Measurements from ENCODE around the gene FGB. TPM values are rescaled to one million over a fixed set of nuclear protein-coding genes. Genes with fewer than 3 reads are reported as not detected.
A peak's percentile ranks its signal among the peaks of the same experiment; 100 is the strongest.

The FGB gene
- total and polyA plus RNA-seq, 2 of the 13 experiments (the other 11 are each of a cell fraction or from before 2014, with no cell fraction given), result 226 to 784 TPM

DNA sequence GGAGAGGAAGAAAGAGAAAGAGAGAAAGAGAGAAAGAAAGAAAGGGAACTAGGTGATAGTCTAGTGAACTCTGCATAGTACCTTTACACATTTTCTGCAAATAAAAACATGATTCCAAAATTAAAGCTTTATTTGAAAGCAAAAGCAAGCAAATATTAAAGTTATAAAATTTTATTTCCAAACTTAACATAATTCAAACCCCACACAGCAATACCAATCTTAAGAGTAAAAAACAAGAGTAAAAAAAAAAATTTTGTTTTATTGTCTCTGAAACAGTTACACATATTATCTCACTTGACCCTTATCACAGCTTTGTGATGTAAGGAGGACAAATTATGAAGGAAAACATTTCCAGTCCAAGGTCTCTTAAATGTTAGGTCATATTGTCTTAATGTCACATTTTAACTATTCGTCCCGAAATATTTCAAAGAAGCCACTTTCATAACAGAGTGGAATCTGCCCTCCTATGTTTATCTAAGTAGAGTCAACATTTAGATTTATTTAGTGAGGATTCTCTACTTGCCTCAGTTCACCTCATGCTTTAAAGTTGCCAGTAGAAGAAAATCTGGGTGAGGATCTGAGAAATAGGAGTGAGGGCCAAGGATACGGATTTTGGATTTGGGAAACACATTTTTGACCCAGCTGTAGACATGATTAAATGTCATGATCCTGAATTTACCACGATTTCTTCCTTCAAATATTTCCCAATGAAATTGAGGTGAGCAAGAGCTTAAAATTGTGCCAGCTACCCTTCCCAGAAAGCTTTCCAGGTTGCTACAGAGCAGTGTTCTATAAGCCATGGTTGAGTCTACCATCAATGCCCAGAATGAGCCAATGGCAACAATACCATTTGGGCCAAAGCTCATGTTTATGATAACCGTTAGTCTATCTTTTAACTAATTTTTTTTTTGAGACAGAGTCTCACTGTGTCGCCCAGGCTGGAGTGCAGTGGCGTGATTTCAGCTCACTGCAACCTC is 35.3 kb downstream of the FGB start (continued):
- no peak for TF ChIP-seq ZNF766 (CRISPR knock-in tag; IDR thresholded peaks at IDR 0.05; ENCODE audit: borderline replicate concordance)
- no peak for TF ChIP-seq ZNF225 (CRISPR knock-in tag; IDR thresholded peaks at IDR 0.05)
- TF ChIP-seq, protein P1, sequence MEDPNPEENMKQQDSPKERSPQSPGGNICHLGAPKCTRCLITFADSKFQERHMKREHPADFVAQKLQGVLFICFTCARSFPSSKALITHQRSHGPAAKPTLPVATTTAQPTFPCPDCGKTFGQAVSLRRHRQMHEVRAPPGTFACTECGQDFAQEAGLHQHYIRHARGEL (CRISPR knock-in tag; IDR thresholded peaks at IDR 0.05), result no peak
- TF ChIP-seq, protein P2, sequence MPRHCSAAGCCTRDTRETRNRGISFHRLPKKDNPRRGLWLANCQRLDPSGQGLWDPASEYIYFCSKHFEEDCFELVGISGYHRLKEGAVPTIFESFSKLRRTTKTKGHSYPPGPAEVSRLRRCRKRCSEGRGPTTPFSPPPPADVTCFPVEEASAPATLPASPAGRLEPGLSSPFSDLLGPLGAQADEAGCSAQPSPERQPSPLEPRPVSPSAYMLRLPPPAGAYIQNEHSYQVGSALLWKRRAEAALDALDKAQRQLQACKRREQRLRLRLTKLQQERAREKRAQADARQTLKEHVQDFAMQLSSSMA (CRISPR knock-in tag; IDR thresholded peaks at IDR 0.05), result no peak
- TF ChIP-seq ZNF441 (CRISPR knock-in tag; IDR thresholded peaks at IDR 0.05; ENCODE audit: borderline replicate concordance), result no peak
- TF ChIP-seq SP1 (IDR thresholded peaks at IDR 0.05), result no peak
- TF ChIP-seq SP1 (CRISPR knock-in tag; IDR thresholded peaks at IDR 0.05), result no peak
- TF ChIP-seq TCF7 (IDR thresholded peaks at IDR 0.05; ENCODE audit: low read depth), result peak; percentile 96
- TF ChIP-seq ADNP (CRISPR knock-in tag; IDR thresholded peaks at IDR 0.05), result no peak
- TF ChIP-seq, protein P3, sequence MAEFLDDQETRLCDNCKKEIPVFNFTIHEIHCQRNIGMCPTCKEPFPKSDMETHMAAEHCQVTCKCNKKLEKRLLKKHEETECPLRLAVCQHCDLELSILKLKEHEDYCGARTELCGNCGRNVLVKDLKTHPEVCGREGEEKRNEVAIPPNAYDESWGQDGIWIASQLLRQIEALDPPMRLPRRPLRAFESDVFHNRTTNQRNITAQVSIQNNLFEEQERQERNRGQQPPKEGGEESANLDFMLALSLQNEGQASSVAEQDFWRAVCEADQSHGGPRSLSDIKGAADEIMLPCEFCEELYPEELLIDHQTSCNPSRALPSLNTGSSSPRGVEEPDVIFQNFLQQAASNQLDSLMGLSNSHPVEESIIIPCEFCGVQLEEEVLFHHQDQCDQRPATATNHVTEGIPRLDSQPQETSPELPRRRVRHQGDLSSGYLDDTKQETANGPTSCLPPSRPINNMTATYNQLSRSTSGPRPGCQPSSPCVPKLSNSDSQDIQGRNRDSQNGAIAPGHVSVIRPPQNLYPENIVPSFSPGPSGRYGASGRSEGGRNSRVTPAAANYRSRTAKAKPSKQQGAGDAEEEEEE (CRISPR knock-in tag; IDR thresholded peaks at IDR 0.05; ENCODE audit: borderline replicate concordance), result no peak
- TF ChIP-seq ZNF549 (CRISPR knock-in tag; IDR thresholded peaks at IDR 0.05), result no peak
- no peak for TF ChIP-seq ZNF354B (CRISPR knock-in tag; IDR thresholded peaks at IDR 0.05)
- TF ChIP-seq, protein P4, sequence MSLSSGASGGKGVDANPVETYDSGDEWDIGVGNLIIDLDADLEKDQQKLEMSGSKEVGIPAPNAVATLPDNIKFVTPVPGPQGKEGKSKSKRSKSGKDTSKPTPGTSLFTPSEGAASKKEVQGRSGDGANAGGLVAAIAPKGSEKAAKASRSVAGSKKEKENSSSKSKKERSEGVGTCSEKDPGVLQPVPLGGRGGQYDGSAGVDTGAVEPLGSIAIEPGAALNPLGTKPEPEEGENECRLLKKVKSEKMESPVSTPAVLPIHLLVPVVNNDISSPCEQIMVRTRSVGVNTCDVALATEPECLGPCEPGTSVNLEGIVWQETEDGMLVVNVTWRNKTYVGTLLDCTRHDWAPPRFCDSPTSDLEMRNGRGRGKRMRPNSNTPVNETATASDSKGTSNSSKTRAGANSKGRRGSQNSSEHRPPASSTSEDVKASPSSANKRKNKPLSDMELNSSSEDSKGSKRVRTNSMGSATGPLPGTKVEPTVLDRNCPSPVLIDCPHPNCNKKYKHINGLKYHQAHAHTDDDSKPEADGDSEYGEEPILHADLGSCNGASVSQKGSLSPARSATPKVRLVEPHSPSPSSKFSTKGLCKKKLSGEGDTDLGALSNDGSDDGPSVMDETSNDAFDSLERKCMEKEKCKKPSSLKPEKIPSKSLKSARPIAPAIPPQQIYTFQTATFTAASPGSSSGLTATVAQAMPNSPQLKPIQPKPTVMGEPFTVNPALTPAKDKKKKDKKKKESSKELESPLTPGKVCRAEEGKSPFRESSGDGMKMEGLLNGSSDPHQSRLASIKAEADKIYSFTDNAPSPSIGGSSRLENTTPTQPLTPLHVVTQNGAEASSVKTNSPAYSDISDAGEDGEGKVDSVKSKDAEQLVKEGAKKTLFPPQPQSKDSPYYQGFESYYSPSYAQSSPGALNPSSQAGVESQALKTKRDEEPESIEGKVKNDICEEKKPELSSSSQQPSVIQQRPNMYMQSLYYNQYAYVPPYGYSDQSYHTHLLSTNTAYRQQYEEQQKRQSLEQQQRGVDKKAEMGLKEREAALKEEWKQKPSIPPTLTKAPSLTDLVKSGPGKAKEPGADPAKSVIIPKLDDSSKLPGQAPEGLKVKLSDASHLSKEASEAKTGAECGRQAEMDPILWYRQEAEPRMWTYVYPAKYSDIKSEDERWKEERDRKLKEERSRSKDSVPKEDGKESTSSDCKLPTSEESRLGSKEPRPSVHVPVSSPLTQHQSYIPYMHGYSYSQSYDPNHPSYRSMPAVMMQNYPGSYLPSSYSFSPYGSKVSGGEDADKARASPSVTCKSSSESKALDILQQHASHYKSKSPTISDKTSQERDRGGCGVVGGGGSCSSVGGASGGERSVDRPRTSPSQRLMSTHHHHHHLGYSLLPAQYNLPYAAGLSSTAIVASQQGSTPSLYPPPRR (CRISPR knock-in tag; IDR thresholded peaks at IDR 0.05; ENCODE audit: borderline replicate concordance), result peak; percentile 98
- peak; percentile 98 for TF ChIP-seq NR2F2 (IDR thresholded peaks at IDR 0.05; ENCODE audit: borderline replicate concordance, low read depth)
- peak; percentile 94 for TF ChIP-seq RCOR2 (CRISPR knock-in tag; IDR thresholded peaks at IDR 0.05)
- TF ChIP-seq STAG1 (CRISPR knock-in tag; IDR thresholded peaks at IDR 0.05), result no peak; the same call in 1 of the 2 replicates
- TF ChIP-seq RAD51 (IDR thresholded peaks at IDR 0.05; ENCODE audit: borderline replicate concordance), result no peak
- no peak for TF ChIP-seq HOXA7 (CRISPR knock-in tag; IDR thresholded peaks at IDR 0.05)
- TF ChIP-seq DPF2 (CRISPR knock-in tag; IDR thresholded peaks at IDR 0.05; ENCODE audit: borderline replicate concordance, low read depth), result peak; percentile 93
- peak; percentile 72 for TF ChIP-seq ZNF264 (CRISPR knock-in tag; IDR thresholded peaks at IDR 0.05)
- TF ChIP-seq NFATC3 (CRISPR knock-in tag; IDR thresholded peaks at IDR 0.05), result no peak
- TF ChIP-seq HDAC2 (CRISPR knock-in tag; IDR thresholded peaks at IDR 0.05), result peak; percentile 95
- TF ChIP-seq GATAD1 (CRISPR knock-in tag; IDR thresholded peaks at IDR 0.05), result no peak
